GM19455 (cell line): ENCODE data around the gene SPATA13.

Experiments used
- ATAC-seq: cut with Tn5 transposase; IDR thresholded peaks from one replicate; pipeline ENCODE4 v1.9.1; 2021; ENCODE audit not compliant: unreplicated experiment

The SPATA13 gene

DNA sequence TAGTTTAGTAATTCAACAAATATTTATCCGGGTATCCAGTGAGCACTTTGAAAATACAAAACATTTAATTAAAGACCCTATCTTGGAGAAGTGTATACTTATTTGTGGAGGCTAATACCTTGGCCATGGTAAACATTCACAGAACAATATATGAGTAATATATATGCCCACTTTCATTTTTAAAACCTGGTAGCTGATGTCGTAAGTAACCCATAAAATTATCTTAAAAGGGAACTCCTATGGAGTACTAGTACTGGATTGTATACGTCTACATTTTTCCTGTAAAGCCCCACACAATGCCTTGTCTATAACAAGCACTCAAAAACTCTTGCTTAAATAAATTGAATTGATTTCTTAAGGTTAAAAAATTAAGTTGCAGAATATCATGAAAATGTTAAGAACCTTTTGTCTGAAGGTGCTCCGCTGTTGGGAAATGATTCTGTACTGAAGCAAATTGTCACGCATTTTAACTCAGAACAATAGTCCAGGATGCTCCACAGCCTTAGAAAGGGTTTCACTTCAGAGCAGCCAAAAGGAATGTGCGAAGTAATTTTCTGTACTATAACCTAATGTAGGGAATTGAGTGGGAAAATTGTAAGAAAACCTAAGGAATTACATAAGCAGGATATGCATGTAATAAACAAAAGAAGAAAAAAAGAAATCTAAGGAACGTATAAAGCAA, 90.0 kb downstream of the SPATA13 start:
- ATAC-seq, result no peak

DNA sequence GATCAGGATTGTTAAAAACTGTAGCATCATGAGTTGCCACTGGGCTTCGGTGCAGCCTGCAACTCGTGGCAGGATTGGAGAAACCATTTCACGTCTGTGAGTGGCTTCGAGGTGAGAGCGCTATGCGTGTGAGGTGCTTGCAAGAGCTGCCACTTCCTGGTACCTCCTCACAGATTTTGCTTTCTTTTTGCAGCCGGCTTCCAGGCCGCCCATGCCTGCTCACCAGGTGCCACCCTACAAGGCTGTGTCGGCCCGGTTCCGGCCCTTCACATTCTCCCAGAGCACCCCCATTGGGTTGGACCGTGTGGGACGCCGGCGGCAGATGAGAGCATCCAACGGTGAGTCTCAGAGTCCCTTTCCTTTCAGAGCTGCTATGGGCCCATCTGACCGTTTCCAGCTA, 91.0 kb downstream of the SPATA13 start:
- ATAC-seq, result no peak

DNA sequence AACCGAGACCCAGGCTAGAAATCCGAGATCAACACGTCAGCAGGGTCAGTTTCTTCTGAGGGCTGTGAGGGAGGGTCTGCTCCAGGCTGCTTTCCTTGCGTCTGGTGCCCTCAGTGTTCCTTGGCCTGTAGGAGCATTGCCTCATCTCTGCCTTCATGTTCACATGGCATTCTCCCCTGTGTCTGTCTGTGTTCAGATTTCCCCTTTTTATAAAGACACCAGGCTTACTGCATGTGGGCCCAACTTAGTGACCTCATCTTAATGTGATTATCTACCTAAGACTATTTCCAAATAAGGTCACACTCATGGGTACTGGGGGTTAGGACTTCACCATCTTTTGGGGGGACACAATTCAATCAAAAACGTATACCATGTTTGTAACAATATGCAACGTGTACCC, 91.6 kb downstream of the SPATA13 start:
- no peak for ATAC-seq

DNA sequence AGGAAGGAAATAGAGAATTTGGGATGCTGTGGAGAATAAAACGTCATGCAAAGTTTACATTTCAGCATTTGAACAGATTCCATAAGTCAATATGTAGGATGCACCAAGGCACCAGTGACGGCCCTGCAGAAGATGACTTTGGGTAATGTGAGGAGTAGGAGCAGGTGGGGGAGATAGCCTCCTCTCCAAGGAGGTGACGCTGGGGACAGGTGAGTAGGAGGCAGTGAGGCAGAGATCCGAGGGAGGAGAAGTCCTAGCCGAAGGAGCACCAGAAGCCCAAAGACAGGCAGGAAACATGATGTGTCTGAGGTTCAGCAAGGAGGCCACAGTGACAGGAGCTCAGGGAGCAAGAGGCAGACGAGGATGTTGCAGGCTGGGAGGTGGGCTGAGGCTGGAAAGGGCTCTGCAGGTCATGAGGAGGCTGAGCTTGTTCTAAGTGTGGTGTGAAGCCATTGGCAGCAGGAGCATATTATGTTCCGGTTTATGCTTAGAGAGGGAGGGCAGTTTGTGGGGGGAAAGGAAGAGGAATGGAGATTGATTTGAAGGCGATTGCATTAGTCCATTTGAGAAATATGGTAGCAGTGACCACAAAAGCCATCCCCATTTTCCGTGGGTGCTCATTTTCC, 93.1 kb downstream of the SPATA13 start:
- ATAC-seq, result no peak

DNA sequence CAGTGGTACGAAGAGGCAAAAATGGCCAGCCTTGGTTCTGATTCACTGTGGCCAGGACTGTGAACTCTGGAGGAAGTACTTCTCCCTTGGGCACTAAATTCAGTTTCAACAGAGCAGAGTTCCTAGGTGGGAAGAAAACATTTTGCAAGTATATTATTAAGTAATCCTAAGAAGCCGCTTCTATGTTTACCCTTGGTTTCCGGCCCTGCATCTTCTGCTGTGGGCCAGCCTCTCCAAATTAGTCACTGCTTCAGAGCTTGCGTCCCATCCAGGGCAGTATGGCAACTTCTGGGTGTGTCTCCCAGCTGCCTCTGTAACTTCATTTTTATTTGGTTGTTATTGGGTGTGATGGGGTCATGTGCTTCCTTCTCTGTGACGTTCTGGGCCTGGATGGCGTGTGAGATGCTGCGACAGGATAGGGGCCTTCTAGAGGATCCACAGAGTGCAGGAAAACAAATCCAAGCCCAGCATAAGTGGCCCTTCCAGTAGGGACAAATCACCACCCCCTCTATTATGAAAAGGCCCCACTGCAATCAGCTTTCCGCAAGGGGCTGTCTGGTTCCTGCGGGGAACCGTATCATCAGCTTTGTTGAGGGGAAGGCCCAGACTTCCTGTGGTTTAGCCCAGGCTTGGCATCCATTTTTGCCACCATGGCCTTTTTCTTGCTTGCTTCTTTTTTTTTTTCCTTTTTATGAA, 93.8 kb downstream of the SPATA13 start:
- ATAC-seq, result no peak

DNA sequence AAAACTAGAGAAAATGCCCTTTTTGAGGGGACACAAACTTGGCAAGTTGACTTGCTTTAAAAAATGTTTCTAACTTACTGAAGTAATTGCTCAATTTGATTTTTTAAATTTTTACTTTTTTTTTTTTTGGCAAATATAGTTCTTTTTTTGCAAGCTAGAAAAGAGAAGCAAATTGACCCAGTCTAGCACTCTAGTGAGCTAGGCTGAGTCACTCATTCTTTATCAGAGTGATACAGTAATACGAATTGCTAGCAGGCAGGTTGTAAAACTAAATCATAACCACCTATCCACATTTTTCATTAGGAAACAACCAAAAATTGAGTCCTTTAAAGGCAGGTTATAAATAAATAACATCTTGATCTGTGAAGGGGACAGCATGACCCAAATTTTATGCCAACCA, 97.0 kb downstream of the SPATA13 start:
- no peak for ATAC-seq

DNA sequence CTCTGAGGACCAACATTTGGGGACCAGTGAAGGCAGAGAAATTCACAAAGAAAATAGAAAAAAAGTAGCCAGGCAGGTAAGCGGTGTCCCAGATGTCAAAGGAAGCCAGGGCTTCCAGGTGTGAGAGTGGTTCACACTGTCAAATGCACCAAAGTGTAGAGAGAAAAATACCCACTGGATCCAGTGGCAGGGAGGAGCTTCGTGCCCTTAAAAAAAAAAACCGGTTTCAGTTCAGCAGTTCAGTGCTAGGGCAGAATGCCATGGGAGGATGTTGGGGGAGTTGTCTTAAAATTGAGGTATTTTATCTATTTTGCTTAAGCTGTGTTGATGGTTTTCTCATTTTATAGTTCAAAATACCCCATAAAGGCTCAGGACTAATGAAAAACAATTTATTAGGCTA, 101.0 kb downstream of the SPATA13 start:
- ATAC-seq, result no peak

DNA sequence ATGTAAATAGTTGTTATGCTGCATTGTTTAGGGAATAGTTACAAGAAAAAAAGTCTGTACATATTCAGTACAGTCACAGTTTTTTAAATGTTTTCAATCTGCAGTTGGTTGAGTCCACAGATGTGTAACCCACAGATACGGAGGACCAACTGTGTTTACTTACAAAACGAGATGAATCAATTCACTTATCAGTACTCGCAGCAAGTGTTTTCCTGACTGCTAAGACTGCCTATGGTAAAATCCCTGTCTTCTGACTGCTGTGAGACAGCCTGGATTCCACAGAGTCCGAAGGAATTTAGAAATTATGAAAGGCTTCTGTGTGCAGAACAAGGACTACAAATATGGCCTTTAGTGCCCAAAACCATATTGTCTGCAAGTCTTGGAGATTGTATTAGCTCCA, 103.1 kb downstream of the SPATA13 start:
- ATAC-seq, result no peak

DNA sequence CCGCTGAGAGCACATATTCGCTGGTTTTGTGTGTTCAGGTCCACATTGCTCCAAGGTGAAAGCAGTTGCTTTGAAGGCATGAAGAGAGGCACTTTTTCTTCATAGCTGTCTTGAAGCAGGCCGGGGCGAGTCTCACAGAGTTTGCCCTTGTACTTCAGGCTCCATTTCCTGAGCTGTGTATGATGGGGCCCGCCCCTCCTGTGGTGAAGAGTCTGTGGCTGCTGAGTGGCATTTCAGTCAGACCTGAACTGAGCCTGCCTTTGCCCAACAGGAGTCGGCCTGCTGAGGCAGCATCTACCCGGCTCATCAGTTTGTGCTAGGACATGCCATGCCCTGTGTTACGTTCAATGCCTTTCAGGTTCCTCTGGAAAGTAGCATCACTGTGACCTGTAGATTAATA, 104.5 kb downstream of the SPATA13 start:
- ATAC-seq, result no peak

DNA sequence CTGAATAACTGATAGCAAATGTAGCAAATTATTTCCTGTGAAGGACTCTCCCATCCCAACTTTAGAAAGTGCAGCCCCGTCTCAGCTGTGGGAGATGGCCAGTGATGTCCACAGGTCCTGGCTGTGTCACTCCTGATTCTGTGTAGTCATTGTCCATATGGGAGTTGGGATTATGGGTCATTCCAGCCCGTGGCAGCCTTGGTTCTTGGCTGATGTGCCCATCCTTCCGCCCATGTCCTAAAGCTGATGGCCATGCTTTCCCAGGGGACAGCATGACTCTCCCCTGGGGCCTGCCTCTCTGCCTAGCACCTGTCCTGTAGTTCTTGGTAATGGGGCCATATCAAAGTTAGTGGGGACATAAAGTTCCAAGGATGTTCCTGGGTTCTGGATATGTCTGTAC, 104.9 kb downstream of the SPATA13 start:
- no peak for ATAC-seq

DNA sequence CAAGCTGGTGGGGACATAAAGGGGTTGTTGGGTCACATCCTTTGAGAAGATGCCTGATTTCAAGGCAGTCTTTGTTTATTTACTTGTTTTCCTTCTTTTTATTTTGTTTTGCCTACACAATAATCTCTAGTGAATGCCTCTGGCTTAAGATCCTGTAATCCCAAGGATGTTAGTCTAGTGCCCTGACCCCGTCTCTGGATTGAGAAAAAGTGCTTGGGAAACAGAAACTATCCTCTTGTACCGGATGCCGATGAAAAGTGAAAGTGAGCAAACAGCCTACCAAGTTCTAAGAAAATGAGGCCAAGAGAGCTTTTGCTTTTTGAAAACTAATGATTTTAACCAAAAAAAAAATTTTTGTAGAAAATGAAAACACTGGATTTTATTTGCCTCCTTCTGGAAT, 106.8 kb downstream of the SPATA13 start:
- ATAC-seq, result no peak

DNA sequence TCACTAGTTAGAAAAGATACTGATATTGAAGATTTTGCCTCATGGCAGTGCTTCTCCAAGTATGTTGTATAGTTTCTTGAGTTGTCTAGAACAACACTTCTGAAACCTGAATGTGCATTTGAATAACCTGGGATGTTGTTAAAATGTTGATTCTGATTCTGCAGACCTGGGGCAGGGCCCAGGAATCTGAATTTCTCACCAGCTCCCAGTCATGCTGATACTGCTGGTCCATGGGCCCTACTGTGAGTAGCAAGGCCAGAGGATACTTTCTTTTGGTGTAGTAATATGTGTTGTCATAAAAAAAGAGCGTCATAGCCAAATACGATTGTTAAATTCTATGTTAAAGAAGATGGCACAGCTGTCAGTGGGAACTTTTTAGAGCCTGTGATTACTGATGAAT, 107.3 kb downstream of the SPATA13 start:
- ATAC-seq, result no peak

DNA sequence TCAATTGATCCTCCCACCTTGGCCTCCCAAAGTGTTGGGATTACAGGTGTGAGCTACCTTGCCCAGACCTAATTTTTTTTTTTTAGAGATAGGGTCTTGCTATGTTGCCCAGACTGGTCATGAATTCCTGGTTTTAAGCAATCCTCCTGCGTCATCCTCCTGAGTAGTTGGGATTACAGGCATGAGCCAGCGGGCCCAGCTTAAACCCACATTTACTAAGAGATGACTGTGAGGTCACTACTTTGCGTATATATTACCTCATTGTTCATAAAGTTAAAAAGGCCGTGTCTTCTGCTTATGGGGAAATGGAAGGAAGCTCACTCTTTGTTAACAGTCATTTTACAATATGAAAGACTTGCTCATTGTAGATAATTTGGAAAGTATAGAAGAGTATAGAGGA, 109.3 kb downstream of the SPATA13 start:
- no peak for ATAC-seq

DNA sequence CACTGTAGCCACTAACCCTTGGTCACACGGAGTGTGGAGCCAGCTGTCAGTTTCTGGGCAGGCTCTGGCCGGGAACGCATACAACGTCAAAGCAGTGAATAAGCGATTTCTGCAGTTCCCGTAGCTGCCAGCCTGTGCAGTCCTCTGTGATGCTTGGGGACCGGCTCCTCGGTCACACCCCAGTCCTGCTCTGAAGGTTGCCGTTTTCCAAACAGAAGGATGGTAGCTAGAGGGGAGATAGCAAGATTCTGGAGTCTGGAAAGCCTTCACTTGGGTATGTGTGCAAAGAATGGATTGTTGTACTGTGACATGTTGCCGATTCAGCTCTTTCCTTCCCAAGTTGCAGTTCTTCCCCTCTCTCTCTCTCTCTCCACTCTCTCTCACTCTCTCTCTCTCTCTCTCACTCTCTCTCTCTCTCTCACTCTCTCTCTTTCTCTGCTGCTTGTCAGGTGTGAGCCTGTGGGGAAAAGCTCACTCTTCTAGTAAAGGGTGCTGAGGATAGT, 110.2 kb downstream of the SPATA13 start:
- peak; percentile 51 for ATAC-seq

DNA sequence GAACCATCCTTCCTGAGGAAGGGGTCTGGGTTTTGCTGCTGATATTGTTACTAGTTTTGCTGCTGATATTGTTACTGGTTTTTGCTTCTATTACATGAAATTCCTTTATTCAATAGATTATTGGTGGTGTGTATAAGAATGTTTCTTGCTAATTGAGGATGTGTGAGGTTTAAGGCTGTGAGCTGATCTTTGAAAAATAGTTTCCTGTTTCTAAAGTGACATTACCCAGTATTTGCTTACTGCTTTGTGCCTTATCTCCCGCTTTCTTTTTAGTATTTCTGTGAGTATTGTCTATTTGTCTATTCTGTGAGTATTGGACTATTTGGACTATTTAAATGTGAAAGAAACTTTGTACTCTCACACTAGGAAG, 110.7 kb downstream of the SPATA13 start:
- no peak for ATAC-seq

DNA sequence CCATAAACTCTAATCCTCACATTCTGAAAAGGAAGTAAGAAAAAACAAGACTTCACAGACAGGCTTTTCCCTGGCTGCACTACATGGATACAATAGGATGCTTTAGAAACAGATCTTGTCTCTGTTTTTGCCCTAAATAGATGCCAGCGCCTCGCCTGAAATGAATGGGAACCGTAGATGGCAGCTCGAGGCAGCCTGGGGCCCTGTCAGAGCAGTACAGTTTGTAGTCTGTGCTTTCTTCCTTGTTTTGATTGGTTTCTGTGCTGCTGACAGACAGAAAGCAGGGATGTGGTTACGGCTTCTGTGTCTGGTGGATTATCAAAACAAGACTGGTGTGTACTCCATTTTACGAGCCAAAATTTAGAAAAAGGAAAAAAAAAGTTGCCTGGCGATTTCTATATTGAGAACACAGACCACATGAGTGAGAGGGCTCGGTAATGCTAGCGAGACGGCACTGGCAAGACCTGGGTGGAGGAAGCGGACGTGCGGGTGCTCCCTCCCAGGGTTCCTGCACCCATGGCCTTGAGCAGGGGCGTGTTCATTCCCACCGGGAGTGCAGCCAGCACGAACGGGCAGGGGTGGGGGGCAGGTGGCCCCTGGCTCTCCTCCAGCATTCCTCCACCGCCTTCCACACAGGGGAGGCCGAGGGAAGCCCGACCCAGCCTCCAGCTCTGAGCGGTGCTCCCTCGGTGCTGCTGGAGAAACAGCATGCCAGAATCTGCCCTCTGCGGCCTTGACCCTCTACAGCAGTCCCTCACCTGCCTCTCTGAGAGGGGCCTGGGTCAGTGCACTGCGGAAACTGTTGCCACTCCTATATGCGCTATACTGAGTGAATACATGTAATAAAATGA, 111.3 kb downstream of the SPATA13 start:
- peak; percentile 47 for ATAC-seq

DNA sequence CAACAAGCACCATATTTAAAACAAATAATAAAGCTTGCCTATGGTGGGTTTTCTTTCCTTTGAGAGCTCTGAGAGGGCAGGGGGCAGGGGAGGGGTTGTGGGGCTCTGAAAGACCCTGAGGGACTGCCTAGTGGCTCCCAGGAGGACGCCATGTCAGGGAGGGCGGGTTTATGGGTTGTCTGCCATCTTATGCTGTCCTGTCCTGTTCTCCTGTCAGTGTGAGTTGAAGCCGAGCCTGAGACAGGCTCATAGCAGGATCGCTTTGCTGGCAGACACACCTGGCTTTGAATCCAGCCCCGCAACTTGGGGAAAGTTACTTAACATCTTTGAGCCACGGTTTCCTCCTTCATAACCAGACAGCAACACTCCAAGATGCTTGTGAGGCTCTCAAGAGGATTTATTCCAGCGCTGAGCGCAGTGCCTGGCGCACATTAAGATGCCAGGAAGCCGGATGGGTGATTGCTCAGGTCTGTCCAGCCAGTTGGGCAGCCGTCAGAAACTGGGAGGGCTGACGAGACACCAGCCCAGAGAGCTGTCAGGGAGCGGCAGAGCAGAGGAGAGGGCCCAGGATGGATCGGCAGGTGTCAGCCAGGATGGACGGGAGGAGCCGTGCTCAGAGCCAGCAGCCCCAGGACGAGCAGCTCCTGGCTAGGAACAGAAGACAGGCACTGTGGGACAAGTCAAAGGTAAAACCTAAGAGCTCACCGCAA, 112.1 kb downstream of the SPATA13 start:
- no peak for ATAC-seq

DNA sequence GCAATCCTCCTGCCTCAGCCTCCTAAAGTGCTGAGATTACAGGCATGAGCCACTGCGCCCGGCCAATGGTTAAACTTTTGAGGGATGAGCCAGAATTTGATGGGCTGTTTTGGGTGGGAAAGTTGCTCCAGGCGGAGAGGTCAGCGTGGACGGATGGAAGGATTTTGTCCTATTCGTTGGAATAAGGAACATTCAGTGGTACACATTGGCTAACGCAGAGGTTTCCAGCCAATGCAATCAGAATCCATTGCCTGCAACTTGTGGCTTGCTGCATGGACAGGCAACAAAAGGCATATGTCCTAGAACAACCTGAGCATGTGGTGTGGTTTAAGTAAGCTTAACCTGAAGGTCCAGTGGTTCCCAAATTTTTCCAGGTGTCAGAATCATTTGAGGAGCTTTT, 113.4 kb downstream of the SPATA13 start:
- ATAC-seq, result no peak

DNA sequence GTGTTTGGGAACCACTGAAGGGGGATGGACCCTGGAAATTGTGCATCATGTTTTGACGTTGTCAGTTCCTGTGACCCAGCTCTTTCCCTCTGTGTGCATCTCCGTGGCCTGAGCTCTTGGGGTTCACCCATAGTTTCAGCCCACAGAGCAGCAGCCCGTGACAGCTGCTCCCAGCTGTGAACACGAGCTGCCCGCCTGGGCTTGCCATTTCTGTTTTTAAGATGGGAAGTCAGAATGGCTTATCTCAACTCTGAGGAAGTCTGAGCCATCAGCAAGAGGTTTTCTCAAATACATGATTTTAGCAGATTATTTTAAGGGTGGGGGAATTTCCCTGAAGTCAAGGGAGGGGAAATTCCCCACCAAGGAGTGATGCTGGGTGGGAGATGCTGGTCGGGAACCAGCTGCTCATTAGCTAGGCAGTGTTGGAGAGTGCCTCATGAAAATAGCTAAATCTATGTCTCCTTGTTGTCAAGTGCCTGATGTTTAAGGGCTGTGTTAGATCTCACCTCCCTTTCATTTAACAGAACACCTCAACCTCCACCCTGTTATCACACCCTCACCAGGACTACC, 114.0 kb downstream of the SPATA13 start:
- ATAC-seq, result peak; percentile 60

DNA sequence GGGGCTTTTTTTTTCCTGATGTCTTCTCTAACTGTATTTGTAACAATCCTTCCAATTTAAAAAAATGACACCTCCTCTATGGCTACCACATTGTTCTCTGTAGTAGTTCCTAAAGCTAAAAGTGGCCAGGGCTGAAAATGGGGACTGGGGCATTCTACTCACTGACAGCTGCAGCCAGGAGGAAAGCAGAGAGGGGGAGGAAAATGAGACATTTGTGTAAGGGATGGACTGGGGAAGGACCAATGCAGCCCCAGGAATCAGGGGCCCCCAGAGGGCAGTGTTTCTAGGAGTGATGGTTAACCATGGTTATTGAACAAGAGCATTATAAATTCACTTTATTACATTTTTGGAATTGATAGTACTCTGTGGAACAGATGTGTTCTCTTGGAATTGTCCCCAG, 114.5 kb downstream of the SPATA13 start:
- no peak for ATAC-seq
